22Rv1 (cell line): ENCODE measurements around the gene JPH3.

Experiments used
- CTCF ChIP-seq: fragments of 450-650 bp; IDR thresholded peaks from 2 replicates; pipeline ENCODE4 v1.5.1; 2017; ENCODE audit warnings: mild to moderate bottlenecking
- ZFX ChIP-seq: fragments of 450-650 bp; IDR thresholded peaks from 2 replicates; pipeline ENCODE4 v1.6.1; 2017; ENCODE audit warnings: antibody characterized with exemption, borderline replicate concordance

- TF ChIP-seq CTCF (no peak), ZFX (no peak)
Observed at GRCh38 chr16:87619360-87620200, 17.3 kb downstream of the JPH3 start.
